GM04504 (cell line): ENCODE results near the gene MUC6.
"Not testable (repeated sequence)": the region's sequence is repeated elsewhere in the genome, so short reads cannot be mapped to it uniquely, and the experiment has no call there.

Experiments
- DNase-seq: peaks from one replicate; pipeline ENCODE4 v3.0.0-alpha.2; 2012; ENCODE audit warnings: low read depth

Gene MUC6

DNA sequence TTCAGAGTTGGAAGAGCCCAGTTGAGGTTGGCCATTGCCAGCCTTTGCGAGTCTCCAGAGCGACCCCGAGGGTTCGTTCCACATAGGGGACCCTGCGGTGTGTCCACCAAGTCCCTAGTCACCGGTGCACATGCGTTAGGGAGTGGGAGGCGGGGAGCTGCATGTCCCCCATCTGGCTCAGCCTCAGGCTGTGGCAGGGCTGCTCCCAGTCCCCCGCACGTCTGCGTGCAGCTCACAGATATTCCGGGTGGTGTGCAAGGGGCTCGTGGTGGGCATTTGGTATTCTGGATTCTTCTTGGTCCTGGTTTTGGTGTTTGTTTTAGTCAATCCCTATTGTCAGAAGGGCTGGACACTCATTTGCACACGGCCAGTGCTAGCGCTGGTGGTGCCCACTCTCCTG, 48.8 kb downstream of the MUC6 start:
- no peak for DNase-seq

DNA sequence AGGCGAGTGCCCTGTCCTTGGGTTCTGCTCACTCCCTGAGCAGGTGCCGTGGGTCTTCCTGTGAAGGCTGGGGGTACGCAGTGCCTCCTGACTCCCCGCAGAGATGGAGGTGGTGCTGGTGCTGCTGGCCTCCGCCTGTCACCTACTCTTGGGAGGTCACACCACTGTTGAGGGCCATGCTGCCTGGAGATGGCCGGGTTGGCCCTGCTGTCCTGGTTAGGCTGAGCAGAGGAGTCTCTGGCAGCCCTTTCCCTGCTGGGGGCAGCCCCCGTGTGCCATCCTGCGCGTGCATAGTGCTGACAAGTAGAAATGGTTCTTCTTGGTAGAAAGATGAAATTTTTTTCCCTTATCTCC, 49.6 kb downstream of the MUC6 start:
- DNase-seq, result no peak

DNA sequence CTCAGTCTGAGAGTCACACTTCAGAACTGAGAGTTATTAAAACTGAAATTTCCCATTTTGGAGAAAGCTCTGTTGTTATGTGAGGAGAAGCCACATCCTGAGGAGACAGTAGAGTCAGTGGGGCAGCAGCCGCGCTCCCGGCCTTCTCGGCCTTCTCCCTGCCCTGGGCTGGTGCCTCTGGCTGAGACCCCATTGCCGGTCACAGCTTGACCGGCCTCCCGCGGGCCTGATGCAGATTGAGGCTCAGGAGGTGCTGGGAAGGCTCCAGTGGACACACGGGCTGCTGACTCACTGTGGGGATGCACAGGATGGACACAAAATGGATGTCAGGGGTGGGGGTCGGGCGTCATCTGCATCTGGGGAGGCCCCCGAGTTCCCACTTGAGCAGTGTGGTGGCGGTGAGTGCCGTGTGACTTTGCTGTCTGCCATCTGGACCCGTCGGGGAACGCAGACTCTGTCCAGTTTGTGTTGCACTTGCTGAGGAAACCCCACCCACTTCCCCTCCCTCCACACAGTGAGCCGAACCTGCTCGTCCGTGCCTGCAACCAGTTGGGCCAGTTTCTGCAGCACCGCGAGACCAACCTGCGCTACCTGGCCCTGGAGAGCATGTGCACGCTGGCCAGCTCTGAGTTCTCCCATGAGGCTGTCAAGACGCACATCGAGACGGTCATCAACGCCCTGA, 50.1 kb downstream of the MUC6 start:
- no peak for DNase-seq

DNA sequence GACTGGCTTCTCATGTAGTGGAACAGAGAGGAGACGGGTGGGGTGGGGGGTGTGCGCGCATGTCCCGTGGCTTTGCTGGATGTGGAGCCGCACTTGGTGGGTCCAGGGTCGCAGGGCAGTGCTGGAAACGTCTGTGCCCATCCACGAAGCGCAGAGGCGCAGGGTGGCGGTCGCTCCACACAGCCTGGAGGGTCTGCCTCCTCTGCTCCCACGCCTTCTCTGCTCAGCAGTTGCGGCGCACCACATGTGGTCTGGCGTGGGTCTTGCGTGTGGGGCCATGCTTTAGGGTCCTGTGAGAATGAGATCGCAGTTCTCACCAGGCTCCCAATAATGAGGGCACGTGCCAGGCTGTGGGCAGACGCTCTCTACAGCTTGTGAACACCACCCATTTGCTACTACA, 50.7 kb downstream of the MUC6 start:
- DNase-seq, result no peak

DNA sequence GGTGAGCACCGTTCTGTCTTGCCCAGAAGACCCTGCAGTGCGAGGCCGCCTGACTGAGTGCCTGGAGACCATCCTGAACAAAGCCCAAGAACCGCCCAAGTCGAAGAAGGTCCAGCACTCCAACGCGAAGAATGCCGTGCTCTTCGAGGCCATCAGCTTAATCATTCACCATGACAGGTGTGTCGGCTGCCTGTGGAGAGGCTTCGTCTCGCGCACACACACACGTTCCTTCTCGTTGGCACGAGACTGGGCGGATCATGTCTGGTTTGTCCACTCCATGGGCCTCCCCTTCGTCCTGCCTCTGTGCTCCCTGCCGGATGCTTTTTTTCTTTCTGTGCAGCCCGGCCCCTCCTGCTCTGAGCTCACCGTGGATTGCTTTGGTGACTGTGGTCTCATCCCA, 51.1 kb downstream of the MUC6 start:
- no peak for DNase-seq

DNA sequence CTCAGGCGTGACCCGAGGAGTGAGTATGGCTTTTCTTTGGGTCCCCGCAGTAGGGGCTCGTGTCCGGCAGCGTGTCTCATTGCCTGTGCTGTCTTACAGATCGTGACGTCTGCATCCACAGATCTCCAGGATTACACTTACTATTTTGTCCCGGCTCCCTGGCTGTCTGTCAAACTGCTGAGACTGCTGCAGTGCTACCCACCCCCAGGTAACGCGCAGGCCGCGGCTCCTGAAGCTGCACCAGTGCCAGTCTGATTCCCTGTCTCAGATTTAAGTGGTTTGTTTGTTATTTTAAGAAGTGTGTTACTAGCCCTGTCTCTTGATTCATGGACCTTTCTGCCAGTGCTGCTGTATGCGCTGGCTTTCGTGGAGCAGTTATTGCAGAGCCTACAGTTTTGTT, 52.0 kb downstream of the MUC6 start:
- DNase-seq, result no peak

DNA sequence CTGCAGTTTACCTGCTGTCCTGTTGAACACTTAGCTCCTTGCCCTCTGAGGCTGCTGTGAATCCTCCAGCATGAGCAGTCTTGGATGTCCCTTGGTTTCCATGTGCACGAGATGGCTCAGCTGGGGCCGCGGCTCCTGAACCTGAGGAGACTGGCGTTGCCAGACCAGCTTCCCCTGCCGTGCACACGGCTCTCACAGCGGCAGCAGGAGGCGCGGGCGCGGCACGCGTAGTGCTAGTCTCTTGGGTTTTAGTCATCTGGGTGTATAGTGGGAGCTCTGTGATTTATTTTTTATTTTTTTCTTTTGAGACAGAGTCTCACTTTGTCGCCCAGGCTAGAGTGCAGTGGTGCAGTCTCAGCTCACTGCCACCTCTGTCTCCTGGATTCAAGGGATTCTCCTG, 54.8 kb downstream of the MUC6 start:
- DNase-seq, result no peak

DNA sequence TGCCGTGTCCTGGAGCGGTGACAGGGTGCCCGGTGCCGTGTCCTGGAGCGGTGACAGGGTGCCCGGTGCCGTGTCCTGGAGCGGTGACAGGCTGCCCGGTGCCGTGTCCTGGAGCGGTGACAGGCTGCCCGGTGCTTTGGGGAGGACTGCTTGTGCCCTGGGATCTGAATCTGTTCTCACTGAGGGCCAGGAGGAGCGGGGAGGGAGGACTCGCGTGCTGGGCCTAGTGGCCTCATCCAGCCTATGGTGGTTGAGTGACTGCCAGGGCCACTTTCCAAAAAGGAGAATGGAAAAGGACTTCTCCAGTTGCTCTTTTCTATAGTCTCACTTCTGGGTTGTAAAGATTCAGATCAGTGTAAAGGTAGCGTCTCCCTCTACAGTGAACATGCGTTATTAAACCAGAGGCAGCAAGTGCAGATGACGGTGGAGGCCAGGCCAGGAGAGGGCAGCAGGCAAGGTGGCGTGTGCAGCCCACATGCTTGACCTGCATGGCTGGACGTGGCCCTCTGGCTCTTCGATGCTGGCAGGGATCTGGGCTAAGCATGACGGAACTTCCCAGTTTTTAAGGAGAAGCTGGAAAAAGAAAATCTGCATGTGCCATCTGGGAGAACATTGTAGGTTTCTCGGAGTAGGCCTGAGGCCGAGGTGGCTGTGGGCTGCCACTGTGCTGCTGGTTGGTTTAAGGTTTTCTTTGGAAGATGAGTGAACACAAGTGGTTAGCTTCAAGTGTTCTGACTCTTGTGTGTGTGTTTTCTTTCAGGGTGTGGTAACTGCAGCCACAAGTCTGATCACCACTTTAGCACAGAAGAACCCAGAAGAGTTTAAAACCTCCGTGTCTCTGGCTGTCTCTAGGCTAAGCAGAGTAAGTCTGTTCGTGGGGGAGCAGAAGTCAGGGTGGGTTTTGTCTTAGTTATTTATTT, 55.8 kb downstream of the MUC6 start:
- DNase-seq, result no peak

DNA sequence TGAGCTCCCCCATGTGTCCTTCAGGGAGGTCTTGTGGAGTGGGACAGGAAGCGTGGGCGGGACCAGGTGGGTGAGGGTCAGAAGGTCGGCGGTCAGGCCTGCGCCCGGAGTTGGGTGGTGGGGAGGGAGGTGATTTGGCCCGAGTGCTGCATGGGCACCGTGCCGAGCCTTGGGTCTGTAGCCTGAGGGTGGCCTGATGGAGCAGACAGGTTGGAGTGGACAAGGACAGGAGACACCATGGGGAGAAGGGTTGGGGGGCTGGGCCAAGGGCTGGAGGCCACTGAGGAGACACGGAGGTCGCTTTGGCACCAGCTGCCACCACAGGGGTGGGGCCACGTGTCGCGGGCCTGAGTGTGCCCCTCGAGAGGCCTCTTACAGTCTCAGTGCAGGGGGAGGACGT, 57.7 kb downstream of the MUC6 start:
- no peak for DNase-seq

DNA sequence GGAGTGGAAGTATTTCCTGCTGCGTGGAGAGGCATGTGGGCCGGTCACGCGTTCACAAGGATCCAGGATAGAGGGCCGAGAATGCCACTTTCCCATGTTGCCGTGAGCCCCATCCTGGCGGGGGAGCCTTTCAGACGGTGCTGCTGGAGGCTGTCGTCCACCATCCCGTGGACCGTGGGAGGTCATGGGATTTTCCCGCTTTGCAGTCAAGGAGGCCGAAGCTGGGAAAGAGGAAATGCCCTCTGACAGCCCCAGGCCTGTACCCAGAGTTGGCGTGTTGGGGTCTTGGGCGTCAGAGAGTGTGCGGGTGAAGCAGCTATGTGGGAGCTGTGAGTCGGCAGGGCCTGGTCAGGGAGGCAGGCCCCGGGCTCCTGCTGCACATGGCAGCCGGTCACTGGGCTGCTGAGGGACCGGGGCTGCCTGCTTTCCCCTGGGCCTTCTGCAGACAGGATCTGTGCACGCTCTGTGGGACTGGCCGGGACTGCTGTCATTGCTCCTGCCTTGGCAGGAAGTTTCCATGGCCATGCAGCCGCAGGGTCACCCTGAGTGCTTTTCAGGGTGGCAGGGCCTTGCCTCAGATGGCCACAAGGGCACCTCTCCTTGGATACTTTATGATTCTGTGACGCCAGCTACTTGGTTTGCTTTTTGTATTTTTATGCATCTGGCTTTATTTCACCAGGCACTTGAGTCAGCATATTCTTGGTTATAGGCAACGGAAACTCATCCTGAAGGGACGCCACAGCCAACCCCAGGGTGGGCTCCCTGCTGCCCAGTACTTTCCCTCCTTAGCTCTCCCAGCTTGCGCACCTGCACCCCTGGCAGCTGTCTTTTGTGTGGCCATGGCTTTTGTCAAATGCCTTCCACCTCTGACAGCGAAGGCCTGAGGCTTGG, 58.4 kb downstream of the MUC6 start:
- DNase-seq, result no peak

DNA sequence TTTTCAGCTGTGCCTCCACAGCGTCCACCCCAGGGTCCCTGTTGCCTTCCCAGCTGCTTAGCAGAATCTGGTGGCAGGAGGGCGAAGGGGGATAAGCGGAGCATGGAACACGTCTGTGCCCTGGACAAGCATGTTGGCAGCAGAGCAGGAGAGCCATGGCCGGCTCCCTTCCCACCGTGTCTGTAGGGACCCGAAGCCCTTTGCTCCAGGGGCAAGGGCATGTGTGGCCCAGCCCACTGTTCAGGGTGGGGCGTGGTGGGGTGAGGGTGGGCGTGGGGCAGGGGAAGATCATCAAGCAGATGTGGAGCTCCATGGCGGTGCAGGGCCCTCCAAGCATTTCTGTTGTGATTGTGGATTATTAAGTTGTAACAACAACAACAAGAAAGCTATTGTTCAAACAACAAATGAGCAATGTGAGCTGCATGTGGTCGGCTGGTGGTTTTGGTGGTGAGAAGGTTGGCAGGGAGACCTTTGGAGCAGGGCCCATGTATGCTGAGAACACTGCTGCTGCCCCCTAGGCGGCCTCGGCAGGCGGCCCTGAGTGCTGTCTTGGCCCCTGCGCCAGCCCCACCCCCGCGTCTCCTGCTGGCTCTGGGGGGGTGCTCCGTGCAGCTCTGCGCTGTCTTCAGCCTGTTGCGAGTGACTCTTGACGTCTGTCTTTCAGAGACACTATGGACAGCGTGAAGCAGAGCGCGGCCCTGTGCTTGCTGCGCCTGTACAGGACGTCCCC, 59.9 kb downstream of the MUC6 start:
- peak; percentile 27 for DNase-seq

DNA sequence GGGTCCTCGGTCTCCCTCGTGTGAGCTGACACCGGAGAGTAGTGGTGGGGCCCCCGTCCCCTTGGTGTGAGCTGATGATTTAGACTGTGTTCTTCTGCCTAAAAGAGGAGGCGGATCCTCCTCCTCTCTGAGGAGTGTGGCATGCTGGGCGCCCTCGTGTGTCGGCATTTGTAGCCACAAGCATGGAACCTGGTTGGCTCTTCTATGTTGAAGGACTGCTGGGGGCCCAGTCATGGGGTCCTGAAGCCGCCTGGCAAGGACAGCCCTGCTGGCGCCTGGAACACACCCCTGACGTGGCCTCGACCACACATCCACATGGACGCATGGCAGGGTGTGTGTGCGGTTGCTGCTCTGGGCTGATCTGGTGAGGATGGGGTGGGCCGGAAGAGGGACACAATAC, 60.7 kb downstream of the MUC6 start:
- DNase-seq, result peak; percentile 3

DNA sequence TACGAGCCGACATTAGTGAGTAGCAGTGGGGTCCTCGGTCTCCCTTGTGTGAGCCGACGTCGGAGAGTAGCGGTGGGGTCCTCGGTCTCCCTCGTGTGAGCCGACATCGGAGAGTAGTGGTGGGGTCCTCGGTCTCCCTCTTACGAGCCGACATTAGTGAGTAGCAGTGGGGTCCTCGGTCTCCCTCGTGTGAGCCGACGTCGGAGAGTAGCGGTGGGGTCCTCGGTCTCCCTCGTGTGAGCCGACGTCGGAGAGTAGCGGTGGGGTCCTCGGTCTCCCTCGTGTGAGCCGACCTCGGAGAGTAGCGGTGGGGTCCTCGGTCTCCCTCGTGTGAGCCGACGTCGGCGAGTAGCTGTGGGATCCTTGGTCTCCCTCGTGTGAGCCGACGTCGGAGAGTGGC, 61.1 kb downstream of the MUC6 start:
- not testable (repeated sequence) for DNase-seq

DNA sequence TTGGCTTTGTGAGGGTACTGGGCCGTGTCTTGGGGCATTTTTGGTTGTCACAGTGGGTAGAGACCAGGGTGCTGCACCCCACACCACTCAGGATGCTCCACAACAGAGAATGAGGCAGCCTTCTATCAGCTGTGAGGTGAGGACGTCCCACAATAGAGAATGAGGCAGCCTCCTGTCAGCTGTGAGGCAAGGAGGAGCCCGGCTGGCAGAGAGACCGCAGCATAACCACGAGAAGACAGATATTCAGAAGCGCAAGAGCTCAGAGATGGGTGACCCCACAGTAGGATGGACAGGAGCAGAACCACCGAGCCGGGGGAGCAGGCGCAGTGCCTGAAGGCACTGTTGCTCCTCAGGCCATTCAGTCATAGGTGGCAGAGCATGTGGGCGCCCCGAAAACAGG, 63.3 kb downstream of the MUC6 start:
- no peak for DNase-seq

DNA sequence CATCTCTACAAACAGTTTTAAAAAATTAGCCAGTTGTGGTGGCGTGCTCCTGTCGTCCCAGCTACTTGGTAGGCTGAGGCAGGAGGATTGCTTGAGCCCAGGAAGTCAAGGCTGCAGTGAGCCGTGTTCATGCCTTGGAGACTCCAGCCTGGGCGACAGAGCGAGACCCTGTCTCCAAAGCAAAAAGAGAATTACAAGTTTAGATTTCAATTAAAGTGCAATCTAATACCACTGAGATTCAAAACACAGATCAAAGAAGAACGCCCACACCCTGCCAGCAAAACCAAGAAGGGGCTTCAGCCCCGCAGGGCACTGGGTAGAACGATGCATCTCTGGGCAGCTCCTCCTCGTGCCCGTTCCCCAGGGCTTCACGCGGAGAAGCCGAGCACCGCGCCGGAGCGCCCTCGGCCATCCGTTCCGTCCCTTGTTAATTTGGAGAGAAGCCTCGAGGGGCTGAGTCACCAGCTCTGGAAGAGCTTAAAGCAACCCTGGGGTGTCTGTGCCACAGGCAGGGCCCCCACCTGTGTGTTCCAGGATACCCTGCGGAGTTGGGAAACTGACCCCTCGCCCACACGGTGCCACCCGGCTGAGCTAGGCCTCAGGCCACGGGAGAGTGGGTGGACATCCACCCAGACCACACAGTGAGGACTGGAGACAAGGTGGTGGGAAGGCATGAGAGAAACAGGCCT, 63.9 kb downstream of the MUC6 start:
- DNase-seq, result no peak

DNA sequence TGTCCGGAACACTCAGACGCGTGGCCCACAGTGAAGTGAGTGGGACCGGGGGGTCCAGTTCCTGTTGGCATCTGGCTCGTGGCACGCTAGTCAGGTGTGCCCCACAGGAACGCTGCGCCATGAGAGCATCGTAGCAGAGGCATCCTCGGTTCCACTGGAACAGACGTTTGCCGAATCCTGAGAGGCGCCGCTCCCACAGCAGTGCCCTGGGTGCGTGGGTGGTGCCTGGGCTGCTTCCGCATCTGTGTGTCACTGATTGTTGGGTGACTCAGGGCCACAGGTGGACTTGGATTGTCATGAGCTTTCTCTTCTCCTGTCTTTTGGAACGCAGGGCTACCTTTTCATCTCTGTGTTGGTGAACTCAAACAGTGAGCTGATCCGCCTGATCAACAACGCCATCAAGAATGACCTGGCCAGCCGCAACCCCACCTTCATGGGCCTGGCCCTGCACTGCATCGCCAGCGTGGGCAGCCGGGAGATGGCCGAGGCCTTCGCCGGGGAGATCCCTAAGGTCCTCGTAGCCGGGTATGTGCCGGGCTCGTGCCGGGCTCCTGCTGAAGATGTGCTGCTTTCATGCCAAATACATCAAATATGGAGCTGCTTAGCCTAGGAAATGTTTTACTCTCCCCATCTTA, 64.7 kb downstream of the MUC6 start:
- DNase-seq, result no peak

DNA sequence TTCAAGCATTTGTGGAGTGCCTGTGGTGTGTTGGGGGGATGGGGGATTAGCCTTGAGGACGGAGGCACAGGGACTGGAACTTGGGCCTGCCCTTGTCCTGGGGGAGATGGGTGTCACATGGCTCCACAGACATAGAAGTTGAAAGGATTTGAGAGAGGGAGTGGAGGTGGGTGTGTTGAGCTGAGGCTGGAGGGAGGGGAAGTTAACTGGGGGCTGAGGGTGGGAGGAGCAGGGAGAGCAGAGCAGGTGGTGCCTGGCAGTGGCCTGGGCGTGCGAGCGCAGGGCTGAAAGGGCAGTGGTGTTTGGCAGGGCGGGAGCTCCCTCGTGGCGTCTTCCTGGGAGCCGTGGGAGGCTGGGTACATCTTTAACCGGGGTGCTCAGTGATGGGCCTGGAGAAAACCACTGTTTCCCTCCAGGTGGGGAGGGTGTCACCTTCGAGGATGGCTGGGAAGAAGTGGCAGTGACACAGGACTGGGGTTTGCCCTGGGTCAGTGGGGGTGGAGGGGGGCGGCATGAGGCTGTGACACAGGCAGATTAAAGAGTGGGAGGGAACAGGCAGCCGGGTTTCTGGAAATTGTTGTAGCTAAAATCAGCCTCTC, 65.3 kb downstream of the MUC6 start:
- DNase-seq, result no peak

DNA sequence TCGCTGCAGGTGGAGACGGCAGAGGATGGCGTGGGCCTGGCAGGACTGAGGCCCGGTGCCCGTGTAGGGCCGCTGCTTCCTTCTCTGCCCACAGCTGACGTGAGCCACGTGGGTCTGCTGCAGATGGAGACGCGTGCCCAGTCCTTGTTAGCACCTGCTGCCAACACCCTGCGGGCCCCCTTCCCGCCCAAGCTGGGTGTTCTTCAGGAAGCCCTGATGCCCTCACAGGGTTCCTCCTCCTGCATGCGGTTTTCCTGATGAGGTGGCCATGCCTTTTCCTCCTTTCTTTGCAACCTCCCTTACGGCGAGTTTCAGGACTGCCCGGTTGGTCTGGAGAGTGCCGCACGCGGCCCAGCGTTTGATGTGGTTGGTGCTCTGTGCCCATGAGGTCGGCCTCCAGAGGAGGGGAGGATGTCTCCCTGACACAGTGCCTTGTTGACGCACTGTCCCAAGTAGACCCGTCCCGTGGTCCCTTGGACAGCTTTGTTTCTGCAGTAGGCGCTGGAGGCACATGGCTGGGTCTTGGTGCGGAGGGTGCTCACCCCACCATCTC, 66.1 kb downstream of the MUC6 start:
- DNase-seq, result no peak

DNA sequence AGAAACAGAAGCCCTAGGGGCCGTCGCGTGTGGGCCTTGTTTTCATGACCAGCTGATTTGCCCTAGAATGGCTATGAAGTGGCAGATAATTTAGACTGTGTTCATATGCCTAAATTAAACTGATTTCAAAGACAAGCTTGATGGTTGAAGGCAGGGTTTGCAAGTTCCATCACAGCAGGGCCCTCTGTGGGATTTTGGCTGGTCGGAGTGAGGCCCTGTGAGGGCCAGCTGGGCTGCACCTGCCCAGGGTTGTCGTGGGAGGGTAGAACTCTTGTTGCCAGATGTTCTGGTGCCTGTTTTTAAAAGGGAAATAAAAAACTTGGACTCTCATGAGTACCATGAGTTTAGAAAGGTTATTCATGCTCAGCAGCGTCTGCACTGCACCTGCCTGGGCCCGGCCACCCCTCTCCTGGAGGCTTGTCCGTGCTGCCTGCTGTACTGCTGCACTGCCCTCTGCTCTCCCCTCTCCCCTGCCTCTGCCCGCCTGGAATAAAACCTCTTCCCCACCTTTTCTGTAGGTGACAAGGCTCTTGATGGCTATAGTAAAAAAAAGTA, 66.8 kb downstream of the MUC6 start:
- no peak for DNase-seq

DNA sequence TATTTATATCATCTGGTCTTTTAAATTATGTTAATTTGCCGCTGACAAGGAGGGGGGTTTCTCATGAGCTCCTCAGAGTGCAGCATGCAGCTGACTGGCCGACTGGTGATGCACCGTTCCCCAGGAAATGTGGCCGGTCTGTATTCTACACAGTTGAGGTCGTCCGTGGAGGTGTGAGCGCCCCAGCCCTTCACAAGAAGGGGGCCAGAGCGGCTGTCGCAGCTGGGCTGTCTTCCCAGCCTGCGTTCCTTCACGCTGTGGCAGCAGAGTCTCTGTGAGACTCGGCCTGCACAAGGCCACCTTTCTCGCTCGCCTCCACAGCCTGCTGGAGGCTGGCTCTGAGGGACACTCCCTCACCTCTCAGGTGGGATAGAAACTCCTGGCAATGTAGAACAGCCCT, 67.7 kb downstream of the MUC6 start:
- DNase-seq, result no peak
